Activated B cell treated with CpG ODN at 0.5 μM for 24 hours (primary cell): ENCODE results near the gene SLC25A6. TPM values are rescaled to one million over a fixed set of nuclear protein-coding genes. Genes with fewer than 3 reads are reported as not detected.

Experiments
- ATAC-seq: fragments of 200-7000 bp; cut with Tn5 transposase; one replicate; pipeline ENCODE4 v1.10.0; 2021; ENCODE audit warnings: low read depth, mild to moderate bottlenecking, moderate library complexity
- CTCF ChIA-PET: fragments of 350-600 bp; sonication (Branson Sonifier 250); formaldehyde crosslinking; loops from one replicate; lab custom pipeline; 2021; ENCODE audit warnings: antibody characterized with exemption; lab: Charles Lee
- POLR2A ChIA-PET: fragments of 350-600 bp; sonication (Branson Sonifier 250); formaldehyde crosslinking; loops from one replicate; lab custom pipeline; 2021; ENCODE audit warnings: antibody characterized with exemption; lab: Charles Lee
- DNase-seq: peaks from one replicate; pipeline ENCODE4 v3.0.0; 2022
- H3K27ac Mint-ChIP-seq: one replicate; pipeline ENCODE4 v1.8.0; 2020; ENCODE audit warnings: mixed read lengths
- H3K27me3 Mint-ChIP-seq: one replicate; pipeline ENCODE4 v1.8.0; 2021; ENCODE audit warnings: mixed read lengths
- H3K36me3 Mint-ChIP-seq: one replicate; pipeline ENCODE4 v1.8.0; 2021; ENCODE audit warnings: low read depth, mixed read lengths
- H3K4me1 Mint-ChIP-seq: one replicate; pipeline ENCODE4 v1.8.0; 2021; ENCODE audit warnings: mixed read lengths
- H3K4me3 Mint-ChIP-seq: one replicate; pipeline ENCODE4 v1.8.0; 2020; ENCODE audit warnings: mild to moderate bottlenecking, mixed read lengths
- H3K9me3 Mint-ChIP-seq: one replicate; pipeline ENCODE4 v1.8.0; 2020; ENCODE audit warnings: mixed read lengths
- intact Hi-C: fragments of 100-400 bp; cut with micrococcal nuclease; formaldehyde crosslinking; loops from one replicate; pipeline ENCODE4 v1.15.1; 2024
- total RNA-seq: library from RNA; stranded (reverse); gene quantifications from 2 replicates; pipeline ENCODE4 v1.2.3, GENCODE V29; 2022
- TF ChIP-seq, protein P1 (sequence below): fragments of 200-600 bp; IDR thresholded peaks from one replicate; pipeline ENCODE4 v1.8.0; 2022; ENCODE audit warnings: antibody characterized with exemption, mild to moderate bottlenecking

The SLC25A6 gene
- total RNA-seq, 1 donor from 2014 or later: 436 TPM

DNA sequence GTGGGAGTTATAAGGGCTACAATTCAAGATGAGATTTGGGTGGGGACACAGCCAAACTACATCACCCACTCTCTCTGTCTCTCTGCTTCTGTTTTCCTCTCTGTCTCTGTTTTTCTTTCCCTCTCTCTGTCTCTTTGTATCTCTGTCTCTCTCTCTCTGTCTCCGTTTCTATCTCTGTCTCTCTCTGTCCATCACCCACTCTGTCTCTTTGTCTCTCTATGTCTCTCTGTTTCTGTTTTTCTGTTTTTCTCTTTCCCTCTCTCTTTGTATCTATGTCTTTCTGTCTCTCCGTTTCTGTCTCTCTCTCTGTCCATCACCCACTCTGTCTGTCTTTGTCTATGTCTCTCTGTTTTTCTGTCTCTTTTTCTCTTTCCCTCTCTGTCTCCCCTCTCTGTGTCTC, 30.0 kb downstream of the SLC25A6 start:
- no peaks in the 10 kb centered on the region for H3K4me1 Mint-ChIP-seq
- no peak overlapping the region for H3K4me3 Mint-ChIP-seq
- intact Hi-C loops: no loop called here
- POLR2A ChIA-PET: no interaction called here
- DNase-seq (no peak), ATAC-seq (no peak)
- no peaks in the 10 kb centered on the region for H3K9me3 Mint-ChIP-seq
- H3K27me3 Mint-ChIP-seq: no peaks in the 10 kb centered on the region
- no peak overlapping the region for H3K27ac Mint-ChIP-seq
- TF ChIP-seq, protein P1, sequence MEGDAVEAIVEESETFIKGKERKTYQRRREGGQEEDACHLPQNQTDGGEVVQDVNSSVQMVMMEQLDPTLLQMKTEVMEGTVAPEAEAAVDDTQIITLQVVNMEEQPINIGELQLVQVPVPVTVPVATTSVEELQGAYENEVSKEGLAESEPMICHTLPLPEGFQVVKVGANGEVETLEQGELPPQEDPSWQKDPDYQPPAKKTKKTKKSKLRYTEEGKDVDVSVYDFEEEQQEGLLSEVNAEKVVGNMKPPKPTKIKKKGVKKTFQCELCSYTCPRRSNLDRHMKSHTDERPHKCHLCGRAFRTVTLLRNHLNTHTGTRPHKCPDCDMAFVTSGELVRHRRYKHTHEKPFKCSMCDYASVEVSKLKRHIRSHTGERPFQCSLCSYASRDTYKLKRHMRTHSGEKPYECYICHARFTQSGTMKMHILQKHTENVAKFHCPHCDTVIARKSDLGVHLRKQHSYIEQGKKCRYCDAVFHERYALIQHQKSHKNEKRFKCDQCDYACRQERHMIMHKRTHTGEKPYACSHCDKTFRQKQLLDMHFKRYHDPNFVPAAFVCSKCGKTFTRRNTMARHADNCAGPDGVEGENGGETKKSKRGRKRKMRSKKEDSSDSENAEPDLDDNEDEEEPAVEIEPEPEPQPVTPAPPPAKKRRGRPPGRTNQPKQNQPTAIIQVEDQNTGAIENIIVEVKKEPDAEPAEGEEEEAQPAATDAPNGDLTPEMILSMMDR: no peak
- peaks cover 32% of the 10 kb centered on the region for H3K36me3 Mint-ChIP-seq
- CTCF ChIA-PET: no interaction called here

GRCh38 chrX:1361275-1361674, 30.6 kb downstream of the SLC25A6 start:
- Mint-ChIP-seq H3K9me3 (no peaks in the 10 kb centered on the region), H3K36me3 (peaks cover 32% of the 10 kb centered on the region), H3K4me3 (no peak overlapping the region), H3K27ac (no peak overlapping the region), H3K4me1 (no peaks in the 10 kb centered on the region), H3K27me3 (no peaks in the 10 kb centered on the region)
- intact Hi-C loops: no loop called here
- POLR2A ChIA-PET: no interaction called here
- DNase-seq (no peak), ATAC-seq (no peak)
- TF ChIP-seq, protein P1: no peak
- CTCF ChIA-PET: no interaction called here

DNA sequence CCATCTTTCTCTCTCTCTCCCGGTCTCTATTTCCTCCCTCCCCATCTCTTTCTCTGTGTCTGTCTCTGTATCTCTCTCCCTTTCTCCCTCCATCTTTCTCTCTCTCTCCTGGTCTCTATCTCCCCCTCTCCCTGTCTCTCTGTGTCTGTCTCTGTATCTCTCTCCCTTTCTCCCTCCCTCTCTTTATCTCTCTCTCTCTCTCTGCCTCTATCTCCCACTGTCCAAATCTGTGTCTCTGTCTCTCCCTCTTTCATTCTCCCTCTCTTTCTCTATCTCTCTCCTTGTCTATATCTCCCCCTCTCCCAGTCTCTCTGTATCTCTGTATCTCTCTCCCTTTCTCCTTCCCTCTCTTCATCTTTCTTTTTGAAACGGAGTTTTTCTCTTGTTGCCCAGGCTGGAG, 31.7 kb downstream of the SLC25A6 start:
- no peak overlapping the region for H3K27ac Mint-ChIP-seq
- CTCF ChIA-PET: no interaction called here
- H3K4me1 Mint-ChIP-seq: no peaks in the 10 kb centered on the region
- intact Hi-C loops: no loop called here
- H3K27me3 Mint-ChIP-seq: no peaks in the 10 kb centered on the region
- POLR2A ChIA-PET: no interaction called here
- peaks cover 32% of the 10 kb centered on the region for H3K36me3 Mint-ChIP-seq
- no peak overlapping the region for H3K4me3 Mint-ChIP-seq
- ATAC-seq (no peak), DNase-seq (no peak)
- H3K9me3 Mint-ChIP-seq: no peaks in the 10 kb centered on the region
- TF ChIP-seq, protein P1: no peak

DNA sequence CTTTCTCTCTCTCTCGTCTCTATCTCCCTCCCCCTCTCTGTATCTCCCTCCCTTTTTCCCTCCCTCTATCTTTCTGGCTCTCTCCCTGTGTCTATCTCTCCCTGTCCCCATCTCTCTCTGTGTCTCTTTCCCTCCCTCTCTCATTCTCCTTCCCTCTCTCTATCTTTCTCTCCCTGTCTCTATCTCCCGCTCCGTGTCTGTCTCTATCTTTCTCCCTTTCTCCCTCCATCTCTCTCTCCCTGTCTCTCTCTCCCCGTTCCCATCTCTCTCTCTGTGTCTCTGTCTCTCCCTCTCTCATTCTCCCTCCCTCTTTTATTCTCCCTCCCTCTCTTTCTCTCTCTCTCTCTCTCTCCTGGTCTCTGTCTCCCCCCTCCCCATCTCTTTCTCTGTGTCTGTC, 32.4 kb downstream of the SLC25A6 start:
- Mint-ChIP-seq H3K27me3 (no peaks in the 10 kb centered on the region), H3K36me3 (peaks cover 29% of the 10 kb centered on the region), H3K4me1 (no peaks in the 10 kb centered on the region), H3K9me3 (no peaks in the 10 kb centered on the region), H3K27ac (no peak overlapping the region), H3K4me3 (no peak overlapping the region)
- no peak for ATAC-seq
- TF ChIP-seq, protein P1: no peak
- no peak for DNase-seq
- CTCF ChIA-PET: no interaction called here
- intact Hi-C loops: no loop called here
- POLR2A ChIA-PET: no interaction called here

DNA sequence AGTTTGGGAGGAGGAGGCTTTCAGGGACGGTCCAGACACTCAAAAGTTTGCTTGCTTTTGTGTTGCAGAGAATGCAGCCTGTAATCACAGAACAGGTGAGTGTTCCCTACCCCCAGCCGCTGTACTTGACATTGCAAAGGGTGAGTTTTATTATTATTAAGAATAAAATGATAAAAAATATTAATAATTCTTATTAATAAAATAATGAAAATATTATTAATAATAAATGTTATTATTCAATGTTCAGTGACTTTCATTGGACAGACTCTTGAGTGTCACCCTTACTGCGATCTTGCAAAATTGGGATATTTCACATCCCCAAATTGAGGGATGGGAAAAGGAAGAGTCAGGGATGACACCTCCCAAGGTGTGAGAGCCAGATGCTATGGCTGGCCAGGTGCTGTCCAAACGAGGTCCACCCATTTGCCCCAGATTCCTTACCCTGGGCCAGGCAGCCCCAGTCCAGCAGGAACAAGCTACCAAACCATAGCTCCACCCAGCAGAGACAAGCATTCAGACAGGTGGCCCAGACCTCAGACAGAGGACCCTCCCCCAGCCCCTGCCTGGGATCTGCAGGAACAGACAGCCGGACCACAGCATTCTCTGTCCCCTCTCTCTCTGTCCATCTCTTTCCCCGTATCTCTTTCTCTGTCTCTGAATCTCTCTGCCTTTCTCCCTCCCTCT, 33.0 kb downstream of the SLC25A6 start:
- ChIA-PET CTCF (no interaction called here), POLR2A (no interaction called here)
- H3K27me3 Mint-ChIP-seq: no peaks in the 10 kb centered on the region
- no peaks in the 10 kb centered on the region for H3K4me1 Mint-ChIP-seq
- TF ChIP-seq, protein P1: no peak
- intact Hi-C loops: no loop called here
- ATAC-seq (no peak), DNase-seq (no peak)
- H3K36me3 Mint-ChIP-seq: peaks cover 29% of the 10 kb centered on the region
- H3K9me3 Mint-ChIP-seq: no peaks in the 10 kb centered on the region
- no peak overlapping the region for H3K4me3 Mint-ChIP-seq
- no peak overlapping the region for H3K27ac Mint-ChIP-seq
